Gastrocnemius medialis (tissue), 4 donors: ENCODE measurements around the gene EMC8.

ENCODE experiments used
- CTCF ChIP-seq, 5 experiments: fragments of 450-650 bp in 3 of 5; fragments of 200-600 bp in 2 of 5; sonication (generic) in 2 of 5; IDR thresholded peaks in 4 of 5; conservative IDR thresholded peaks in 1 of 5; 1 replicate in 4 of 5; 2 replicates in 1 of 5; pipeline ENCODE4 v1.5.1; 2016 to 2019; ENCODE audit warnings: antibody characterized with exemption in 5 of 5, mild to moderate bottlenecking in 3 of 5, moderate library complexity in 3 of 5
- POLR2A ChIP-seq, 2 donors: fragments of 450-650 bp; IDR thresholded peaks; one replicate each; pipeline ENCODE4 v1.6.1; 2017; ENCODE audit warnings: antibody characterized with exemption in 2 of 2, mild to moderate bottlenecking in 2 of 2, moderate library complexity in 2 of 2

- TF ChIP-seq CTCF (IDR thresholded peaks at IDR 0.05 in 4 of 5, conservative IDR thresholded peaks at IDR 0.05 in 1 of 5) (no peak), POLR2A (IDR thresholded peaks at IDR 0.05) (no peak)
These were observed 68.2 kb downstream of the EMC8 start for GRCh38 chr16:85731179-85731578.
